Body of pancreas (tissue), 4 donors: ENCODE data around the gene HEBP1. TPM values are rescaled to one million over a fixed set of nuclear protein-coding genes. Genes with fewer than 3 reads are reported as not detected.

Experiments used
- ATAC-seq: fragments of 150-250 bp; one replicate; pipeline ENCODE4 v1.9.1; 2016
- DNase-seq, 4 donors: peaks; one replicate each; pipeline ENCODE4 v3.0.0-alpha.2; 2019
- H3K27ac ChIP-seq, 4 donors: fragments of 200-600 bp; sonication (generic); 1 replicate in 3 of 4; 2 replicates in 1 of 4; pipeline versions ENCODE4 v1.5.1 to v1.6.1; 2016 to 2019; ENCODE audit warnings: mild to moderate bottlenecking in 1 of 4, mixed read lengths in 1 of 4, moderate library complexity in 1 of 4
- H3K27me3 ChIP-seq, 2 donors: fragments of 200-600 bp; sonication (generic); one replicate each; pipeline ENCODE4 v1.6.0; 2016; ENCODE audit warnings: mild to moderate bottlenecking in 1 of 2
- H3K36me3 ChIP-seq, 2 donors: fragments of 200-600 bp; sonication (generic); replicated peaks in 1 of 2; 2 replicates each; pipeline ENCODE4 v1.5.1; 2016; ENCODE audit warnings: low read depth in 2 of 2; ENCODE audit not compliant: insufficient read depth in 1 of 2
- H3K4me1 ChIP-seq: fragments of 200-600 bp; sonication (generic); one replicate; pipeline ENCODE4 v1.6.0; 2016
- H3K4me3 ChIP-seq, 2 donors: fragments of 200-600 bp; sonication (generic); 1 replicate in 1 of 2; 2 replicates in 1 of 2; pipeline ENCODE4 v1.5.1; 2016 to 2019
- H3K9me3 ChIP-seq, 3 donors: fragments of 200-600 bp; sonication (generic); 1 replicate in 2 of 3; 2 replicates in 1 of 3; pipeline ENCODE4 v1.5.1; 2016
- CTCF ChIP-seq, 7 experiments: fragments of 450-650 bp in 4 of 7; fragments of 200-600 bp in 3 of 7; sonication (generic) in 3 of 7; IDR thresholded peaks; one replicate each; pipeline ENCODE4 v1.5.1; 2016 to 2019; ENCODE audit warnings: antibody characterized with exemption in 7 of 7
- POLR2A ChIP-seq, 3 donors: fragments of 450-650 bp; IDR thresholded peaks; one replicate each; pipeline ENCODE4 v1.6.1; 2016; ENCODE audit warnings: antibody characterized with exemption in 3 of 3, mild to moderate bottlenecking in 2 of 3
- WGBS, 2 donors: methylation state at CpG; one replicate each; pipeline ENCODE4 v1.1.5; 2017; 5-methylcytosine and 5-hydroxymethylcytosine counted together
- intact Hi-C: fragments of 100-400 bp; cut with DNase I; formaldehyde crosslinking; loops from one replicate; pipeline ENCODE4 v1.15.1; 2023
- total RNA-seq, 2 donors: library from RNA; depleted of rRNA; stranded (reverse); fragments of >200 nt; gene quantifications; one replicate each; pipeline ENCODE4 v1.1.0, GENCODE V29; 2016

The HEBP1 gene
- total RNA-seq, 2 donors from 2014 or later = 19.4 to 28.8 TPM

- H3K36me3 ChIP-seq = no peaks in the 10 kb centered on the region
- intact Hi-C loops = no loop called here
- H3K27me3 ChIP-seq = no peaks in the 10 kb centered on the region
- no peak for TF ChIP-seq CTCF (IDR thresholded peaks at IDR 0.05)
- TF ChIP-seq POLR2A (IDR thresholded peaks at IDR 0.05) = no peak
- no peaks in the 10 kb centered on the region for H3K9me3 ChIP-seq
- peak; percentile 55 for ATAC-seq
- WGBS, 2 donors = 87 to 90% methylated on average over 4 to 6 of the region's 6 CpGs
- H3K27ac ChIP-seq = peak overlapping the region in 2 of 4 donors; percentile 3 to 8
- DNase-seq = no peak
- peaks cover 16% of the 10 kb centered on the region for H3K4me1 ChIP-seq
- H3K4me3 ChIP-seq = no peak overlapping the region
These were observed 45.0 kb downstream of the HEBP1 start for GRCh38 chr12:12954878-12955625.

- DNase-seq (no peak), ATAC-seq (no peak)
- Histone ChIP-seq H3K27ac (peak overlapping the region in 1 of 4 donors; percentile 3), H3K4me3 (no peak overlapping the region), H3K9me3 (no peaks in the 10 kb centered on the region), H3K27me3 (no peaks in the 10 kb centered on the region), H3K36me3 (peaks cover 0 to 1% of the 10 kb centered on the region in 2 donors), H3K4me1 (peaks cover 16% of the 10 kb centered on the region)
- 70 to 80% methylated on average over 4 of the region's 4 CpGs for WGBS, 2 donors
- intact Hi-C loops = no loop called here
- TF ChIP-seq POLR2A (IDR thresholded peaks at IDR 0.05) (no peak), CTCF (IDR thresholded peaks at IDR 0.05) (no peak)
These were observed 45.7 kb downstream of the HEBP1 start for GRCh38 chr12:12954356-12954755.

- intact Hi-C loops = no loop called here
- H3K27ac ChIP-seq = no peak within 1 kb of the TSS
- TF ChIP-seq CTCF (IDR thresholded peaks at IDR 0.05) = no peak
- TF ChIP-seq POLR2A (IDR thresholded peaks at IDR 0.05) = no peak
- peaks cover 18% of the 10 kb centered on the region for H3K4me1 ChIP-seq
- ATAC-seq (no peak), DNase-seq (no peak)
- H3K36me3 ChIP-seq = peaks cover 0 to 1% of the 10 kb centered on the region in 2 donors
- no peaks in the 10 kb centered on the region for H3K27me3 ChIP-seq
- WGBS, 2 donors = 95 to 97% methylated on average over 6 of the region's 6 CpGs
- no peaks in the 10 kb centered on the region for H3K9me3 ChIP-seq
- H3K4me3 ChIP-seq = no peak within 1 kb of the TSS
These were observed 48.0 kb downstream of the HEBP1 start, which contains the start of gene GPRC5D for GRCh38 chr12:12952036-12952435. Gene GPRC5D, minus strand, starts transcription at chr12:12952170. Its CDS starts 1,786 bp downstream, at chr12:12950384.

- Histone ChIP-seq H3K27me3 (no peaks in the 10 kb centered on the region), H3K4me3 (no peak overlapping the region), H3K27ac (no peak overlapping the region), H3K9me3 (no peaks in the 10 kb centered on the region), H3K4me1 (peaks cover 21% of the 10 kb centered on the region), H3K36me3 (peaks cover 0 to 1% of the 10 kb centered on the region in 2 donors)
- no peak for DNase-seq
- TF ChIP-seq CTCF (IDR thresholded peaks at IDR 0.05) (no peak), POLR2A (IDR thresholded peaks at IDR 0.05) (no peak)
- WGBS, 2 donors = 78 to 88% methylated on average over 1 of the region's 1 CpG
- intact Hi-C loops = no loop called here
- ATAC-seq = no peak
These were observed 48.6 kb downstream of the HEBP1 start for GRCh38 chr12:12951504-12951903.

- ATAC-seq = no peak
- Histone ChIP-seq H3K36me3 (peaks cover 0 to 1% of the 10 kb centered on the region in 2 donors), H3K27me3 (no peaks in the 10 kb centered on the region), H3K4me3 (no peak overlapping the region), H3K9me3 (no peaks in the 10 kb centered on the region), H3K27ac (no peak overlapping the region), H3K4me1 (peaks cover 5% of the 10 kb centered on the region)
- DNase-seq = no peak
- intact Hi-C loops = no loop called here
- TF ChIP-seq POLR2A (IDR thresholded peaks at IDR 0.05) = no peak
- TF ChIP-seq CTCF (IDR thresholded peaks at IDR 0.05) = no peak
- 81 to 83% methylated on average over 4 of the region's 4 CpGs for WGBS, 2 donors
These were observed 52.2 kb downstream of the HEBP1 start for GRCh38 chr12:12947902-12948301.
